H1 (cell line): Measurements from ENCODE around the gene RAB40B. TPM values are rescaled to one million over a fixed set of nuclear protein-coding genes. Genes with fewer than 3 reads are reported as not detected.

Experiments used
- BCL11A ChIP-seq, 2 experiments: IDR thresholded peaks; one replicate each; pipeline ENCODE4 v1.6.1; 2011; ENCODE audit warnings: low read depth in 2 of 2, low read length in 2 of 2, mild to moderate bottlenecking in 2 of 2
- CBX8 ChIP-seq: fragments of 300-800, 300-1000 bp; sonication (generic); IDR thresholded peaks from 2 replicates; pipeline ENCODE4 v1.7.1; 2016; ENCODE audit warnings: low read depth, low read length, borderline replicate concordance
- CEBPB ChIP-seq: IDR thresholded peaks from 2 replicates; pipeline ENCODE4 v1.6.1; 2012; ENCODE audit warnings: low read depth, low read length
- CHD7 ChIP-seq: fragments of 300-600 bp; sonication (generic); IDR thresholded peaks from 2 replicates; pipeline ENCODE4 v1.7.1; 2012; ENCODE audit warnings: low read length, moderate library complexity, mild to moderate bottlenecking, inconsistent platforms; ENCODE audit not compliant: insufficient replicate concordance
- CREB1 ChIP-seq: IDR thresholded peaks from 2 replicates; pipeline ENCODE4 v1.6.1; 2012; ENCODE audit warnings: inconsistent platforms
- FOSL1 ChIP-seq: IDR thresholded peaks from 2 replicates; pipeline ENCODE4 v1.6.1; 2011; ENCODE audit warnings: mild to moderate bottlenecking, low read depth, low read length, moderate library complexity; ENCODE audit not compliant: insufficient read depth
- RAD21 ChIP-seq, 2 experiments: IDR thresholded peaks in 1 of 2; conservative IDR thresholded peaks in 1 of 2; 2 replicates each; pipeline ENCODE4 v1.6.1; 2011; ENCODE audit warnings: low read depth in 2 of 2, low read length in 2 of 2, improper control_type of control experiment in 1 of 2, inconsistent platforms in 1 of 2, mild to moderate bottlenecking in 1 of 2, moderate library complexity in 1 of 2
- SIRT6 ChIP-seq: IDR thresholded peaks from one replicate; pipeline ENCODE4 v1.7.1; 2012; ENCODE audit warnings: low read length, inconsistent platforms
- YY1 ChIP-seq: IDR thresholded peaks from 2 replicates; pipeline ENCODE4 v1.6.1; 2011; ENCODE audit warnings: low read depth, mild to moderate bottlenecking, low read length
- polyA plus RNA-seq, 7 experiments: library from polyadenylated mRNA; depleted of rRNA in 3 of 7; stranded (reverse) in 5 of 7; unstranded in 2 of 7; fragments of >200 nt in 5 of 7; fragments of 200-250 nt in 2 of 7; gene quantifications; 1 replicate in 5 of 7; 2 replicates in 1 of 7; 4 replicates in 1 of 7; pipeline versions ENCODE4 v1.2.1 to v1.2.3, GENCODE V29; 2011 to 2013; ENCODE audit warnings: missing spikeins in 2 of 7, mixed read lengths in 2 of 7
- total RNA-seq: library from RNA; stranded (reverse); fragmentation: NEBNext Ultra II Directional; extraction: Animal tissue kit (Norgen Biotek cat#: 25700); gene quantifications from 2 replicates; pipeline ENCODE4 v1.2.1, GENCODE V29; 2021

Gene RAB40B
- total and polyA plus RNA-seq, 2 of the 8 experiments (the other 6 are each of a cell fraction or from before 2014, with no cell fraction given): 3.1 to 4.6 TPM

- TF ChIP-seq CHD7 (no peak), BCL11A (IDR thresholded peaks at IDR 0.05; ENCODE audit: low read depth in 2 of 2, low read length in 2 of 2) (no peak), YY1 (no peak), CEBPB (no peak), SIRT6 (no peak), CREB1 (no peak), RAD21 (IDR thresholded peaks at IDR 0.05 in 1 of 2, conservative IDR thresholded peaks at IDR 0.05 in 1 of 2; ENCODE audit: low read depth in 2 of 2, low read length in 2 of 2) (no peak), FOSL1 (no peak), CBX8 (no peak)
- TF ChIP-seq, all 59 proteins: peak for 0
Observed at GRCh38 chr17:82663381-82664275, 34.9 kb downstream of the RAB40B start (continued).
